GM12878 (cell line): ENCODE data around the gene DNAAF3. TPM values are rescaled to one million over a fixed set of nuclear protein-coding genes. Genes with fewer than 3 reads are reported as not detected.

ENCODE experiments used
- ATAC-seq: fragments of 200-7000 bp; cut with Tn5 transposase; 3 replicates; pipeline ENCODE4 v1.9.1; 2020; ENCODE audit warnings: mild to moderate bottlenecking, moderate library complexity
- BruUV-seq: library from RNA; stranded (reverse); fragments of 400-500 nt; replicated peaks from 2 replicates; lab custom pipeline; 2021; lab: Mats Ljungman, UMichigan
- CTCF ChIA-PET: fragments of 300-600 bp; sonication (Branson Sonifier 250); formaldehyde crosslinking; extraction: SDS; loops from one replicate; lab custom pipeline; 2021; ENCODE audit warnings: inconsistent platforms; lab: Yijun Ruan, JAX
- POLR2A ChIA-PET: fragments of 350-600 bp; formaldehyde crosslinking; extraction: SDS; loops from one replicate; lab custom pipeline; 2021; ENCODE audit warnings: inconsistent platforms; lab: Charles Lee
- RAD21 ChIA-PET: fragments of 300-600 bp; sonication (Branson Sonifier 250); formaldehyde crosslinking; loops from one replicate; lab custom pipeline; 2023; ENCODE audit warnings: antibody characterized with exemption; ENCODE audit not compliant: unreplicated experiment; lab: Charles Lee
- SMC1A ChIA-PET: fragments of 300-600 bp; sonication (Branson Sonifier 250); formaldehyde crosslinking; loops from one replicate; lab custom pipeline; 2023; ENCODE audit not compliant: unreplicated experiment, uncharacterized antibody; lab: Charles Lee
- DNase-seq: peaks from one replicate; pipeline ENCODE4 v3.0.0-alpha.2; 2011; ENCODE audit warnings: low read depth, low spot score
- FAIRE-seq: peaks from 3 replicates; lab custom pipeline; 2011; peaks lifted over from hg19 to GRCh38; lab: Jason Lieb, UNC
- H2AFZ ChIP-seq: 2 replicates; pipeline ENCODE4 v1.6.0; 2011; ENCODE audit warnings: low read depth, low read length, control low read depth; ENCODE audit not compliant: control insufficient read depth
- H3K27ac ChIP-seq: 2 replicates; pipeline ENCODE4 v1.5.1; 2011; ENCODE audit warnings: control low read depth; ENCODE audit not compliant: control insufficient read depth, insufficient read depth
- H3K27me3 ChIP-seq, 2 experiments: replicated peaks in 1 of 2; 2 replicates each; pipeline versions ENCODE4 v1.6.0 to v1.6.1; 2011; ENCODE audit warnings: low read length in 1 of 2; ENCODE audit not compliant: control insufficient read depth in 2 of 2, insufficient read depth in 2 of 2
- H3K36me3 ChIP-seq, 2 experiments: 2 replicates each; pipeline ENCODE4 v1.5.1; 2011; ENCODE audit warnings: low read length in 1 of 2; ENCODE audit not compliant: control insufficient read depth in 2 of 2, insufficient read depth in 2 of 2
- H3K4me1 ChIP-seq: 2 replicates; pipeline ENCODE4 v1.6.1; 2011; ENCODE audit warnings: mild to moderate bottlenecking, low read length, moderate library complexity, mixed read lengths; ENCODE audit not compliant: control insufficient read depth, insufficient read depth
- H3K4me2 ChIP-seq: 2 replicates; pipeline ENCODE4 v1.6.0; 2011; ENCODE audit warnings: control low read depth; ENCODE audit not compliant: control insufficient read depth, insufficient read depth
- H3K4me3 ChIP-seq: fragments of 200-600 bp; sonication (generic); 2 replicates; pipeline ENCODE4 v1.5.1; 2016
- H3K79me2 ChIP-seq: 2 replicates; pipeline ENCODE4 v1.6.0; 2011; ENCODE audit warnings: low read length; ENCODE audit not compliant: control insufficient read depth, insufficient read depth
- H3K9ac ChIP-seq: 2 replicates; pipeline ENCODE4 v1.8.0; 2011; ENCODE audit warnings: low read length, control low read depth, mixed read lengths; ENCODE audit not compliant: control insufficient read depth, insufficient read depth
- H3K9me3 ChIP-seq: replicated peaks from 3 replicates; pipeline ENCODE4 v1.5.1; 2011; ENCODE audit warnings: mild to moderate bottlenecking, low read length; ENCODE audit not compliant: control insufficient read depth, insufficient read depth
- H4K20me1 ChIP-seq: 2 replicates; pipeline ENCODE4 v1.6.0; 2011; ENCODE audit not compliant: control insufficient read depth, insufficient read depth
- BHLHE40 ChIP-seq, 2 experiments: fragments of 450-650 bp in 1 of 2; IDR thresholded peaks; 2 replicates each; pipeline ENCODE4 v1.6.1; 2011 to 2017; ENCODE audit warnings: low read depth in 2 of 2, borderline replicate concordance in 1 of 2, improper control_type of control experiment in 1 of 2, low read length in 1 of 2, mild to moderate bottlenecking in 1 of 2
- IRF5 ChIP-seq: fragments of 450-650 bp; IDR thresholded peaks from 2 replicates; pipeline ENCODE4 v1.6.1; 2017; ENCODE audit warnings: borderline replicate concordance
- KAT2A ChIP-seq: conservative IDR thresholded peaks from 2 replicates; pipeline ENCODE4 v1.6.1; 2011; ENCODE audit warnings: low read depth, low read length; ENCODE audit not compliant: control insufficient read depth
- KDM1A ChIP-seq: fragments of 200-600 bp; sonication (generic); IDR thresholded peaks from 2 replicates; pipeline ENCODE4 v1.6.1; 2016; ENCODE audit warnings: borderline replicate concordance
- MTA2 ChIP-seq: fragments of 450-650 bp; IDR thresholded peaks from 2 replicates; pipeline ENCODE4 v1.6.1; 2016; ENCODE audit warnings: low read depth, mild to moderate bottlenecking, moderate library complexity
- NR2F1 ChIP-seq: fragments of 450-650 bp; conservative IDR thresholded peaks from 2 replicates; pipeline ENCODE4 v1.6.1; 2017; ENCODE audit warnings: mild to moderate bottlenecking
- PKNOX1 ChIP-seq: fragments of 450-650 bp; IDR thresholded peaks from 2 replicates; pipeline ENCODE4 v1.6.1; 2016; ENCODE audit warnings: mild to moderate bottlenecking
- REST ChIP-seq: IDR thresholded peaks from 2 replicates; pipeline ENCODE4 v1.6.1; 2012; ENCODE audit warnings: mild to moderate bottlenecking, low read depth, low read length
- ZNF24 ChIP-seq: fragments of 450-650 bp; IDR thresholded peaks from 2 replicates; pipeline ENCODE4 v1.6.1; 2017; ENCODE audit warnings: antibody characterized with exemption, mild to moderate bottlenecking
- WGBS: methylation state at CpG from one replicate; pipeline ENCODE4 v1.1.6; 2016; ENCODE audit warnings: low lambda C conversion rate; ENCODE audit not compliant: insufficient replicate concordance, insufficient coverage; ENCODE audit errors: missing lambda C conversion rate; 5-methylcytosine and 5-hydroxymethylcytosine counted together
- in situ Hi-C: fragments of 300-500 bp; cut with MboI; formaldehyde crosslinking; loops from 9 replicates; pipeline ENCODE4 v1.14.3; 2018; ENCODE audit warnings: mixed read lengths
- intact Hi-C: fragments of 100-400 bp; cut with micrococcal nuclease; formaldehyde crosslinking; loops from one replicate; pipeline ENCODE4 v1.14.2; 2022; ENCODE audit not compliant: unreplicated experiment
- polyA plus RNA-seq, 11 experiments: library from polyadenylated mRNA; depleted of rRNA in 4 of 11; unstranded in 6 of 11; stranded (reverse) in 5 of 11; fragments of >200 nt; fragmentation: Nextera tagmentation in 4 of 11; fragmentation: Illumina TruSeq in 1 of 11; extraction: Ambion mirVana in 4 of 11; extraction: Trizol in 1 of 11; gene quantifications; 1 replicate in 1 of 11; 2 replicates in 10 of 11; pipeline versions ENCODE4 v1.2.1 to v1.2.3, GENCODE V29; 2011 to 2016; ENCODE audit warnings: inconsistent platforms in 2 of 11, missing spikeins in 2 of 11, low read depth in 1 of 11
- total RNA-seq, 4 experiments: library from RNA; depleted of rRNA in 3 of 4; stranded (reverse); fragments of >200 nt in 3 of 4; fragmentation: Illumina TruSeq in 1 of 4; extraction: Trizol in 1 of 4; gene quantifications; 2 replicates each; pipeline versions ENCODE4 v1.2.1 to v1.2.3, GENCODE V29; 2013 to 2021
- TF ChIP-seq, protein P1 (sequence below): fragments of 450-650 bp; IDR thresholded peaks from 2 replicates; pipeline ENCODE4 v1.6.1; 2017; ENCODE audit warnings: low read depth, mild to moderate bottlenecking, moderate library complexity

The DNAAF3 gene
- total and polyA plus RNA-seq, 10 of the 15 experiments (the other 5 are each of a cell fraction or from before 2014, with no cell fraction given), result not detected

DNA sequence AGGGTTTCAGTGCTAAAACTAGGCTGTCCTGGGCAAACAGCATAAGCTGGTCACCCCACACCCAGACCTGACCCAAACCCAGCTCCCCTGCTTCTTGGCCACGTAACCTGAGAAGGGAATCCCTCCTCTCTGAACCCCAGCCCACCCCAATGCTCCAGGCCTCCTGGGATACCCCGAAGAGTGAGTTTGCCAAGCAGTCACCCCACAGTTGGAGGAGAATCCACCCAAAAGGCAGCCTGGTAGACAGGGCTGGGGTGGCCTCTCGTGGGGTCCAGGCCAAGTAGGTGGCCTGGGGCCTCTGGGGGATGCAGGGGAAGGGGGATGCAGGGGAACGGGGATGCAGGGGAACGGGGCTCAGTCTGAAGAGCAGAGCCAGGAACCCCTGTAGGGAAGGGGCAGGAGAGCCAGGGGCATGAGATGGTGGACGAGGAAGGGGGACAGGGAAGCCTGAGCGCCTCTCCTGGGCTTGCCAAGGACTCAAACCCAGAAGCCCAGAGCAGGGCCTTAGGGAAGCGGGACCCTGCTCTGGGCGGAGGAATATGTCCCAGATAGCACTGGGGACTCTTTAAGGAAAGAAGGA lies 51.8 kb downstream of the DNAAF3 start:
- POLR2A ChIA-PET, result no interaction called here
- 87% methylated on average over 6 of the region's 9 CpGs for WGBS
- RAD21 ChIA-PET, result no interaction called here
- SMC1A ChIA-PET, result interaction anchor here (1.8 kb wide), 1 partner anchor 30 kb away, joined by 4 read pairs; no protein-coding TSS in a partner anchor
- Histone ChIP-seq H4K20me1 (peaks cover 3% of the 10 kb centered on the region; the same call in 1 of the 2 replicates), H3K27ac (no peak overlapping the region), H3K4me3 (no peak overlapping the region), H3K27me3 (no peaks in the 10 kb centered on the region), H3K9ac (no peak overlapping the region), H3K79me2 (peaks cover 38% of the 10 kb centered on the region), H3K4me2 (peak overlapping the region; percentile 30)
- no peak for DNase-seq
- BruUV-seq, result no TSS peak
- intact Hi-C loops, result no loop called here
- no peak for TF ChIP-seq BHLHE40 (IDR thresholded peaks at IDR 0.05; ENCODE audit: borderline replicate concordance in 1 of 2, low read depth in 2 of 2, low read length in 1 of 2)
- TF ChIP-seq ZNF24, result no peak
- TF ChIP-seq MTA2, result no peak
- no peak for TF ChIP-seq KDM1A
- no peak for TF ChIP-seq IRF5
- no peak for TF ChIP-seq NR2F1
- no peak for TF ChIP-seq PKNOX1
- no peak for TF ChIP-seq REST
- TF ChIP-seq, protein P1, sequence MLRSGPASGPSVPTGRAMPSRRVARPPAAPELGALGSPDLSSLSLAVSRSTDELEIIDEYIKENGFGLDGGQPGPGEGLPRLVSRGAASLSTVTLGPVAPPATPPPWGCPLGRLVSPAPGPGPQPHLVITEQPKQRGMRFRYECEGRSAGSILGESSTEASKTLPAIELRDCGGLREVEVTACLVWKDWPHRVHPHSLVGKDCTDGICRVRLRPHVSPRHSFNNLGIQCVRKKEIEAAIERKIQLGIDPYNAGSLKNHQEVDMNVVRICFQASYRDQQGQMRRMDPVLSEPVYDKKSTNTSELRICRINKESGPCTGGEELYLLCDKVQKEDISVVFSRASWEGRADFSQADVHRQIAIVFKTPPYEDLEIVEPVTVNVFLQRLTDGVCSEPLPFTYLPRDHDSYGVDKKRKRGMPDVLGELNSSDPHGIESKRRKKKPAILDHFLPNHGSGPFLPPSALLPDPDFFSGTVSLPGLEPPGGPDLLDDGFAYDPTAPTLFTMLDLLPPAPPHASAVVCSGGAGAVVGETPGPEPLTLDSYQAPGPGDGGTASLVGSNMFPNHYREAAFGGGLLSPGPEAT, result no peak
- no peak for TF ChIP-seq KAT2A
- TF ChIP-seq, all 136 proteins: peak for 0
- H2AFZ ChIP-seq, result no peak overlapping the region
- FAIRE-seq (no peak), ATAC-seq (no peak)
- H3K9me3 ChIP-seq, result no peaks in the 10 kb centered on the region
- peaks cover 14% of the 10 kb centered on the region for H3K4me1 ChIP-seq
- peaks cover 0 to 4% of the 10 kb centered on the region in 2 experiments; a peak in 2 of 4 replicates for H3K36me3 ChIP-seq
- CTCF ChIA-PET, result no interaction called here
- in situ Hi-C loops, result no loop called here
